HG03378 (cell line): ENCODE measurements around the gene PPARD.
"Not testable (repeated sequence)": the region's sequence is repeated elsewhere in the genome, so short reads cannot be mapped to it uniquely, and the experiment has no call there.

ENCODE experiments used
- ATAC-seq: cut with Tn5 transposase; IDR thresholded peaks from one replicate; pipeline ENCODE4 v1.9.1; 2021; ENCODE audit warnings: mild to moderate bottlenecking, moderate library complexity; ENCODE audit not compliant: unreplicated experiment

The PPARD gene

DNA sequence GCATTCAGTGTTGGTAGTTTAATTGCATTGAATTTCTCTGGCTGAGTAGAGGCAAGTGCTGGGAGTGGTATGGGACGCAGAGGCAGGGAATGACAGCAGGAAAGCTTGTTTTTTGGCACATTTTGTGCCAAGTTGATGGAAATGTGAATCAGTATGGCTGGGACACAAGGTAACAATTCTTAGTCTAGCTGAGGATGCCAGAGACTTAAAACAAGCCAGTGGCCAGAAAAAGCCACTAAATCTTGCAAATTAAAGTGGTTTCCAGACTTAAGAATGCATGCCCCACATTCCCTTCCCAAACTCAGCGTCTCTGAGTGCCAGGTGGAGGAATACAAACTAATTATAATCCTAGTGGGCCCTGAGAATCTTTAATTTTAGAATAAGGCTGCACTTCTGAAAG, 35.9 kb downstream of the PPARD start:
- ATAC-seq, result no peak

DNA sequence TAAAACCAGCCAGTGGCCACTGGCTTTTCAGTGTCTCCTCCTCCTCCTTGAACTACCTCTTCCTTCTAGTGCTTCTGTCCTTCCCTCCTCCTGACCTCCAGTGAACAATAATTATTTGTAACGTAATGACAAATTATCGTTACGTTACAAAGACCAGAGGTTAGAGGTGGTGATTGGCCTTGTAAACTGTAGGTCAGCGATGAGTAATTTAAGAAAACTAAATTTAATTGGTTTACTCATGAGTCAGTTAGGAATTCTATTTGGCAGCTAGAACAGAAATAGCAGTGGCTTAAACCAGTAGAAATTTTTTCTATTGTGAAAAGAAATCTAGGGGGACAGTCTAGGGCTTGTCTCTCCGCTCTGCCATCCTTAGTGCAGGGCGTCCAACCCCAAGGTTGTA, 38.8 kb downstream of the PPARD start:
- no peak for ATAC-seq

GRCh38 chr6:35382015-35382414, 39.7 kb downstream of the PPARD start:
- no peak for ATAC-seq

- ATAC-seq, result no peak
These were observed 43.3 kb downstream of the PPARD start for GRCh38 chr6:35385457-35386202.

DNA sequence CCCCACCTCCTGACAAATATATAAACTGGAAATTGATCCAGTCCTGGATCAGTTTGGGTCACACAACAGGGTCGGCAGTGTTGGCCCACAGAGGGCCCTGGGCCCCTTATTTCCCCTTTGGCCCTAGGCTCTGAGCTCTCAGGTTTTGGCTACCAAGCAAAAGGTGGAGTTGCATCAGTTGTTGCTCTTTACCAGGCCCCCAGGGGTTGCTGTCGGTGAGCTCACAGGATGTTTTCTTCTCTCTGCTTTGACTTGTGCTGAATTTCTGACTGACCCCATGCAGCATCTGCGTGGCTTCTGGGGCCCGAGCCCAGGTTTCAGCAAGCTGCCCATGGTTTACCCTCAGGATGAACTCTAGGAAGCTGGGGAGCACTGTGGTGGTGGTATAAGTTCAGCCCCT, 44.6 kb downstream of the PPARD start:
- no peak for ATAC-seq

DNA sequence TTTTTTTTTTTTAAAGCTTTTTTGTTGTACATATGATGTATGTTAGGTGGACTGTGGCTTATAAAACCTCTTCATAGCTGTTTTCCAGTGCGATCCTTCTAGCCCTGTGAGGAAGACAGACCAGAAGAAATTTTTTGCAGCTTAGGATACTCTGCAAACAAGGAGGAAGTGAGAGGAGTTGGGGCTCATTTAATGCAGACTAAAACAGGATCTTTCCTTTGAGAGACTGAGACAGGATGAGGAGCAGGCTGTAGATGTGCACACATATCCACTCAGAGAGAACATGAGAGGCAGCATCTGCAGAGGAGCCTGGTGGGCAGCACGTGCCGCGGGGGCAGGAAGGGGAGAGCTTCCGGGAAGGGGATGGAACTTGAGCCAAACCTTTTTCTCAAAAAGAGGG, 45.7 kb downstream of the PPARD start:
- no peak for ATAC-seq

DNA sequence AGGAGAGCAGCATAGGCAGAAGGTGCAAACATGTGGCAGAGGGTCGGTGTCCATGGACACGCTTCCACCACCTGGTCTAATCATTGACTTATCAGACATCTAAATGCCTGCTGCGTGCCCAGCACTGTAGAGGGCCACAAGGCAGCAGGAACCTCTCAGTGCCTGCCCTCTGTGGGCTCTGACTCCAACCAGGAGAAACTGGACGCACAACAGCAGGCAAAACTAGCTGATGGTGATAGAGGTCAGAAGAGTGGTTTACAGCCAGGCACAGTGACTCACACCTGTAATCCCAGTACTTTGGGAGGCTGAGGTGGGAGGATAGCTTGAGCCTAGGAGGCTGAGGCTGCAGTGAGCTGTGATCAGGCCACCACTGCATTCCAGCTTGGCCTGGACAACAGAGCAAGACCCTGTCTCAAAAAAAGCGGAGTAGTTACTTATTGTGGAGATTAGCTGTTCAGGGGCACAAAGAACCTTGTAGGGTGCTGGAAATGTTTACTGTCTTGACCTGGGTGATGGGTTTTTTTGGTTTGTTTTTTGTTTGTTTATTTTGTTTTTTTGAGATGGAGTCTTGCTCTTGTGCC, 46.5 kb downstream of the PPARD start:
- ATAC-seq, result no peak

DNA sequence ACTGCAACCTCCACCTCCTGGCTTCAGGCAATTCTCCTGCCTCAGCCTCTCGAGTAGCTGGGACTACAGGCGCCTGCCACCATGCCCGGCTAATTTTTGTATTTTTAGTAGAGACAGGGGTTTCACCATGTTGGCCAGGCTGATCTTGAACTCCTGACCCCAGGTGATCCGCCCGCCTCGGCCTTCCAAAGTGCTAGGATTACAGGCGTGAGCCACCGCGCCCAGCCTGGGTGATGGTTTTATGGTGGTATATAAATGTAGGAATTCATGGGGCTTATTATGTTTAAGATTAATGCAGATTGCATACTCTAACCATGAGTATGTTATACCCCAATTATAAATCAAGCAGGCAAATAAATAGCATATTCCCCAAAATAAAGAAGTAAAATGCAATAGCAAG, 47.0 kb downstream of the PPARD start:
- not testable (repeated sequence) for ATAC-seq

GRCh38 chr6:35391240-35391968, 49.0 kb downstream of the PPARD start:
- no peak for ATAC-seq

- ATAC-seq, result no peak
These were observed 49.8 kb downstream of the PPARD start for GRCh38 chr6:35392111-35392702.

DNA sequence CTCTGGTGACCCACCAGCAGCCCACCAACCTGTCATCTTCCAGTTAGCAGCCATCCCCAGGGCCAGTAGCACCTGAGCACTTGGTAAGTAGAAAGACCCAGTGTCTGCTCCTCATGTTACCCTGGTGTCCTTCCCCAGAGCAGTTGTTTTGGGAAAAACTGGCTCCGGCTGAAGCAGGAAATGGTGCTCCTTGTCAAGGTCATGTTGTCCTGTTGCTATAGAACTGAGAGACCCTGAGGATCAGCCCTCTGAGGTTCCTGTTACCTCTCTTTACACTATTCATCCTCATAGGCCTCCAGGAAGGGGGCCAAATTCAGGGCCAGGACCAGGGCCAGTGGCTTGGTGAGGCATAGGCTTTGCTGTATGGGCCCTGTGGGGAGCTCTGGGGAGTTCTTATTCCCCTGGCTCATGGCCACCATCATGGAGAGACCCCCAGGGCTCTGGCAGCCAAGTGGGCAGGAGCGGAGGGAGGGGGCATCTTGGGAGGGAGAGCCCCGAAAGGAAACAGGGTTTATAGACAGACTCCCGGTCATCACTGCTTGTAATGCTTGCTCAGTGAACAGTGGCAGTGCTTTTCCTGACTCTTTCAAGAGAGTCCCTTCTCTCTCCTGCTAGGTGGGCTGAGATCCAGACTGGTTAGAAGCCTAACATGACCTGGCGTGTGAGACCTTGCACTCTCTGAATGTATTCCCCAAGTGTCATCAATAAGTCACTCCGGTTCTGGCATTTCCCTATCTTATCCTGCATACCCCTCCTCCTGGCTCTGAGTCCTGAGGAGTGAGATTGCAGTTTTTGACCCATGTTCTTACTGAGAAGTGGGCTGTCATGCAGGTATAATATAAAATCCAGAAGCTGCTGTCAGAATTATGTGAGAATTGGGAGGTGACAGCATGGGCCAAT, 50.7 kb downstream of the PPARD start:
- no peak for ATAC-seq

- no peak for ATAC-seq
These were observed 54.6 kb downstream of the PPARD start for GRCh38 chr6:35396991-35397390.

GRCh38 chr6:35397806-35398418, 55.6 kb downstream of the PPARD start:
- ATAC-seq, result no peak

DNA sequence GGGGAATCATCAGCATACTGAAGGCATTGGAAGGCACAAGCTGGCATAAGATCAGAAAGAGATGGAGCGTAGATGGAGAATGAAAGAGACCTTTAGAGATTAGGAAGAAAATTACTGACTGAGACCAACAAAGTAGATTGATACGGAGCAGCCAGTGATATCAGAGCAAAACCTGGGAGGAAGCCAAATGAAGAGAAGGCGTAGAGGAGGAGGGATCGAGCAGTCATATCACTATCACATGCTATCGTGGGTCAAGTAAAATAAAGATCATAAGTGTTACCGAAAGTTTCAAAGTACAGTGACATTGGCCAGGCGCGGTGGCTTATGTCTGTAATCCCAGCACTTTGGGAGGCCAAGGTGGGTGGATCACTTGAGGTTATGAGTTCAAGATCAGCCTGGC, 56.2 kb downstream of the PPARD start:
- ATAC-seq, result no peak

DNA sequence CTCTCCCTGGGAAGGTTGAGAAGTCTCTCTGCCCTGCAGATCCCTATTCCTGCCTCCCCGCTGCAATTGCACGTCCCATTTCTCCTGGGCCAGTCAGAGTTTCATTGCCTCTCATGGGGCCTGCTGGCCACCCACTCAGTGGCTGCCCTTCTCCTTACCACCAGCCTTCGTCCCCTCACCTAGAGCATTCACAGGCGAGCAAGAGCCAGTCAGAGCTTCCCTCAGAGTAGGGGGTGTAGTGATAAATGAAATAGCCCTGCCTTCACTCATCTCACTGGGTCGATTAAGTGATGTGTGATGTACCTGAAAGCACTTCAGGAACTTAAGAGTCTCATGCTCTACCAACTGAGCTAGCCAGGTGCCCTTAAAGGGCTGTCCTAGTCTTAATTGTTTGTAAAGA, 57.8 kb downstream of the PPARD start:
- ATAC-seq, result no peak

- ATAC-seq, result no peak
These were observed 58.5 kb downstream of the PPARD start for GRCh38 chr6:35400901-35401311.

- no peak for ATAC-seq
These were observed 59.2 kb downstream of the PPARD start for GRCh38 chr6:35401514-35401913.

GRCh38 chr6:35402136-35402855, 59.9 kb downstream of the PPARD start:
- ATAC-seq, result no peak

- ATAC-seq, result no peak
These were observed 60.5 kb downstream of the PPARD start for GRCh38 chr6:35402856-35403191.
